ENCODE measurements around the gene CSF1R.

DNA sequence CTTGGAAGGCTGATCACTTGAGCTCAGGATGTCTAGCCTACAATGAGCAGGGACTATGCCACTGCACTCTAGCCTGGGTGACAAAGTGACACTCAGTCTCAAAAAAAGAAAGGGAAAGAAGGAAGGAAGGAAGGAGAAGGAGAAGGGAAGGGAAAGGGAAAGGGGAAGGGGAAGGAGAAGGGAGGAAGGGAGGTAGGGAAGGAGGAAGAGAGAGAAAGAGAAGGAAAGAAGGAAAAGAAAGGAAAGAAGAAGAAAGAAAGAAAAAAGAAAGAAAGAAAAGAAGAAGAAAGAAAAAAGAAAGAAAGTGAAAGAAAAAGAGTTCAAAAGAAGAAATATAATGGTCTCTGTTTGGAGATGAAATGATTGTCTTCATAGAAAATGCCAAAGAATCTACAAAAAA, 10.8 kb upstream of the CSF1R start:
- TF ChIP-seq, protein P1, sequence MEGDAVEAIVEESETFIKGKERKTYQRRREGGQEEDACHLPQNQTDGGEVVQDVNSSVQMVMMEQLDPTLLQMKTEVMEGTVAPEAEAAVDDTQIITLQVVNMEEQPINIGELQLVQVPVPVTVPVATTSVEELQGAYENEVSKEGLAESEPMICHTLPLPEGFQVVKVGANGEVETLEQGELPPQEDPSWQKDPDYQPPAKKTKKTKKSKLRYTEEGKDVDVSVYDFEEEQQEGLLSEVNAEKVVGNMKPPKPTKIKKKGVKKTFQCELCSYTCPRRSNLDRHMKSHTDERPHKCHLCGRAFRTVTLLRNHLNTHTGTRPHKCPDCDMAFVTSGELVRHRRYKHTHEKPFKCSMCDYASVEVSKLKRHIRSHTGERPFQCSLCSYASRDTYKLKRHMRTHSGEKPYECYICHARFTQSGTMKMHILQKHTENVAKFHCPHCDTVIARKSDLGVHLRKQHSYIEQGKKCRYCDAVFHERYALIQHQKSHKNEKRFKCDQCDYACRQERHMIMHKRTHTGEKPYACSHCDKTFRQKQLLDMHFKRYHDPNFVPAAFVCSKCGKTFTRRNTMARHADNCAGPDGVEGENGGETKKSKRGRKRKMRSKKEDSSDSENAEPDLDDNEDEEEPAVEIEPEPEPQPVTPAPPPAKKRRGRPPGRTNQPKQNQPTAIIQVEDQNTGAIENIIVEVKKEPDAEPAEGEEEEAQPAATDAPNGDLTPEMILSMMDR (IDR thresholded peaks at IDR 0.05 in 8 of 11, conservative IDR thresholded peaks at IDR 0.05 in 3 of 11), result no peak
- TF ChIP-seq POLR2AphosphoS5 (IDR thresholded peaks at IDR 0.05) (no peak), POLR2A (IDR thresholded peaks at IDR 0.05) (no peak)

All from spleen (tissue), 7 donors.